OCI-LY1 (cell line): ENCODE measurements around the gene CLP1.
"Not testable (repeated sequence)": the region's sequence is repeated elsewhere in the genome, so short reads cannot be mapped to it uniquely, and the experiment has no call there.

Source experiments
- H2AFZ ChIP-seq: fragments of 200-600 bp; sonication (generic), shearing (Covaris generic); 2 replicates; pipeline ENCODE4 v1.6.0; 2014; ENCODE audit warnings: antibody characterized with exemption, mild to moderate bottlenecking, low read length
- H3F3A ChIP-seq: fragments of 200-600 bp; sonication (generic), shearing (Covaris generic); 2 replicates; pipeline ENCODE4 v1.6.0; 2014; ENCODE audit warnings: mild to moderate bottlenecking, antibody characterized with exemption, low read length, moderate library complexity; ENCODE audit not compliant: insufficient read depth
- H3K27ac ChIP-seq: fragments of 200-600 bp; sonication (generic); 2 replicates; pipeline ENCODE4 v1.5.1; 2014; ENCODE audit warnings: low read length, mixed run types, mild to moderate bottlenecking, low read depth; ENCODE audit not compliant: poor library complexity, severe bottlenecking
- H3K27me3 ChIP-seq: fragments of 200-600 bp; sonication (generic); 2 replicates; pipeline ENCODE4 v1.6.0; 2014; ENCODE audit warnings: antibody characterized with exemption, mild to moderate bottlenecking, low read length, moderate library complexity; ENCODE audit not compliant: insufficient read depth
- H3K36me3 ChIP-seq: fragments of 200-600 bp; sonication (generic); 2 replicates; pipeline ENCODE4 v1.6.1; 2014; ENCODE audit warnings: mild to moderate bottlenecking, antibody characterized with exemption, low read length, moderate library complexity, mixed read lengths; ENCODE audit not compliant: insufficient read depth
- H3K4me1 ChIP-seq: fragments of 200-600 bp; sonication (generic); 2 replicates; pipeline ENCODE4 v1.5.1; 2014; ENCODE audit warnings: mild to moderate bottlenecking, low read length, moderate library complexity; ENCODE audit not compliant: insufficient read depth, severe bottlenecking
- H3K4me2 ChIP-seq: fragments of 200-600 bp; sonication (generic), shearing (Covaris generic); 2 replicates; pipeline ENCODE4 v1.6.1; 2014; ENCODE audit warnings: low read length
- H3K4me3 ChIP-seq: fragments of 200-600 bp; sonication (generic); 2 replicates; pipeline ENCODE4 v1.5.1; 2014; ENCODE audit warnings: low read length, low read depth, mild to moderate bottlenecking, mixed read lengths; ENCODE audit not compliant: poor library complexity, severe bottlenecking
- H3K79me2 ChIP-seq: fragments of 200-600 bp; shearing (Covaris generic); 2 replicates; pipeline ENCODE4 v1.6.1; 2016; ENCODE audit warnings: mixed run types, low read length, mixed read lengths; ENCODE audit not compliant: insufficient read depth
- H3K9ac ChIP-seq: fragments of 200-600 bp; sonication (generic), shearing (Covaris generic); 2 replicates; pipeline ENCODE4 v1.6.1; 2014; ENCODE audit warnings: mild to moderate bottlenecking, low read length, mixed read lengths
- H3K9me2 ChIP-seq: fragments of 200-600 bp; sonication (generic), shearing (Covaris generic); 2 replicates; pipeline ENCODE4 v1.6.1; 2014; ENCODE audit warnings: low read depth, mild to moderate bottlenecking, low read length, mixed read lengths
- H3K9me3 ChIP-seq: fragments of 200-600 bp; shearing (Covaris generic); 2 replicates; pipeline ENCODE4 v1.6.1; 2014; ENCODE audit warnings: low read length, mixed read lengths
- H4K20me1 ChIP-seq: fragments of 200-600 bp; sonication (generic), shearing (Covaris generic); 2 replicates; pipeline ENCODE4 v1.6.0; 2016; ENCODE audit warnings: mild to moderate bottlenecking, low read length; ENCODE audit not compliant: insufficient read depth
- EZH2 ChIP-seq: fragments of 200-600 bp; sonication (generic), shearing (Covaris generic); IDR thresholded peaks from 2 replicates; pipeline ENCODE4 v1.8.0; 2017; ENCODE audit warnings: borderline replicate concordance, mixed run types, mild to moderate bottlenecking, antibody characterized with exemption, low read length, moderate library complexity, mixed read lengths
- TF ChIP-seq, protein P1 (sequence below): fragments of 200-600 bp; sonication (generic), shearing (Covaris generic); IDR thresholded peaks from 2 replicates; pipeline ENCODE4 v1.5.1; 2017; ENCODE audit warnings: mild to moderate bottlenecking, antibody characterized with exemption, low read length, moderate library complexity, mixed read lengths

Gene CLP1

DNA sequence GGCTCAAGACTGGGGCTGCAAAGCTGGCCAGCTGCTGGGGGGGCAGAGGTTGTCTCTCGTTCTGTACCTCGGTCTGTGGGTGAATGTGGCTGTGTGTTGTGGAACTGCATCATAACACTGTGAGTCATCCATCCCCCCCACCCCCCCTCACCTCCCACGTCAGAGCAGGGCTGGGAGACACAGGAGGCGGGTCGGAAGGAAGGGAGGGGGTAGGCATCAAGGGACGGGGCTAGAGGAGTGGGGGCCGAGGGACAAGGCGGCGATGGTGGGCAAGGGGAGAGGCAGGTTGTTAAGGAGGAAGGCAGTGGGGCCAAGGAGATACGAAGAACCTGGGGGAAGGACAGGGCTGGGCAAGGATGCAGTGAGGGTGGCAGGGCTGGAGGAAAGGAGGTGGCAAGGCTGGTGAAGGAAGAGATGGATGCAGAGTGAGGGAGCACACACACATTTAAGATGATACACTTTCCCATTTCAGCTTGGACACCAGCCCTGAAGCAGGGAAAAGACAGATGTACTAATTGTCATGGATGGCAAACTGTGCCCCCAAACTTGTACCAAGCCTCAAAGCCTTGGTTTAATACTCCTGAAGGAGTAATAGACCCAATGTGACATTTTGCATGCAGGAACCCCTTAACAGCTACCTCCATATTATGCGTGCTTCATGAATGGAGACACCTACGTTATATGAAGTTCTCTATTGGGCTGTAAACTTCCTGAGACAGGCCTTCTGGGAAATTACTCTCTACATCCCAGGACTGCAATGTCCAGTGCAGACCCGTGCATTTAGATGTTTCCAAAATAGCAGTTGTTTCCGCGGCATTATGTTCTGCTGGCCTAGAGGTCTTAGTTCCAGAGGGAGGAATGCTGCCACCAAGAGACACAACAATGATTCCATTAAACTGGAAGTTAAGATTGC is 7.5 kb upstream of the CLP1 start, which contains the start of gene YPEL4:
TSS of gene YPEL4 (minus strand) at position 87 of the 913 bp plus-strand sequence. CDS start 2,805 bp downstream, outside the sequence.
- no peaks in the 10 kb centered on the region for H3F3A ChIP-seq
- H3K9ac ChIP-seq, result no peak within 1 kb of the TSS
- no peak within 1 kb of the TSS for H2AFZ ChIP-seq
- TF ChIP-seq, protein P1, sequence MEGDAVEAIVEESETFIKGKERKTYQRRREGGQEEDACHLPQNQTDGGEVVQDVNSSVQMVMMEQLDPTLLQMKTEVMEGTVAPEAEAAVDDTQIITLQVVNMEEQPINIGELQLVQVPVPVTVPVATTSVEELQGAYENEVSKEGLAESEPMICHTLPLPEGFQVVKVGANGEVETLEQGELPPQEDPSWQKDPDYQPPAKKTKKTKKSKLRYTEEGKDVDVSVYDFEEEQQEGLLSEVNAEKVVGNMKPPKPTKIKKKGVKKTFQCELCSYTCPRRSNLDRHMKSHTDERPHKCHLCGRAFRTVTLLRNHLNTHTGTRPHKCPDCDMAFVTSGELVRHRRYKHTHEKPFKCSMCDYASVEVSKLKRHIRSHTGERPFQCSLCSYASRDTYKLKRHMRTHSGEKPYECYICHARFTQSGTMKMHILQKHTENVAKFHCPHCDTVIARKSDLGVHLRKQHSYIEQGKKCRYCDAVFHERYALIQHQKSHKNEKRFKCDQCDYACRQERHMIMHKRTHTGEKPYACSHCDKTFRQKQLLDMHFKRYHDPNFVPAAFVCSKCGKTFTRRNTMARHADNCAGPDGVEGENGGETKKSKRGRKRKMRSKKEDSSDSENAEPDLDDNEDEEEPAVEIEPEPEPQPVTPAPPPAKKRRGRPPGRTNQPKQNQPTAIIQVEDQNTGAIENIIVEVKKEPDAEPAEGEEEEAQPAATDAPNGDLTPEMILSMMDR, result no peak
- TF ChIP-seq EZH2, result no peak
- no peak within 1 kb of the TSS for H3K4me3 ChIP-seq
- no peak within 1 kb of the TSS for H3K4me2 ChIP-seq
- 0 out of 2 replicates have a peak, but pooled peaks cover 4% of the 10 kb centered on the region for H3K27me3 ChIP-seq
- no peaks in the 10 kb centered on the region for H4K20me1 ChIP-seq
- peaks cover 5% of the 10 kb centered on the region for H3K4me1 ChIP-seq
- no peak within 1 kb of the TSS for H3K27ac ChIP-seq
- no peaks in the 10 kb centered on the region for H3K9me2 ChIP-seq
- H3K36me3 ChIP-seq, result no peaks in the 10 kb centered on the region
- H3K79me2 ChIP-seq, result no peaks in the 10 kb centered on the region
- no peaks in the 10 kb centered on the region for H3K9me3 ChIP-seq

DNA sequence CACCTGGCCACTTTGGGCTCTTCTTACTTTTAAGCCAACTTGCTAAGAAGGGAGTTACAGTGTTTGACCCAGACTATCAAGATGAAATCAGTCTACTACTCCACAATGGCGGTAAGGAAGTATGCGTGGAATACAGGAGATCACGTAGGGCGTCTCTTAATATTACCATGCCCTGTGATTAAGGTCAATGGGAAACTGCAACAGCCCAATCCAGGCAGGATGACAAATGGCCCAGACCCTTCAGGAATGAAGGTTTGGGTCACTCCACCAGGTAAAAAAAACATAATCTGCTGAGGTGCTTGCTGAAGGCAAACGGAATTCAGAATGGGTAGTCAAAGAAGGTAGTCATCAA is 6.8 kb upstream of the CLP1 start:
- no peak overlapping the region for H3K9ac ChIP-seq
- no peak overlapping the region for H3K4me2 ChIP-seq
- H3K27ac ChIP-seq, result no peak overlapping the region
- no peaks in the 10 kb centered on the region for H3K9me2 ChIP-seq
- no peaks in the 10 kb centered on the region for H3K36me3 ChIP-seq
- no peaks in the 10 kb centered on the region for H3K9me3 ChIP-seq
- H3K4me1 ChIP-seq, result peaks cover 5% of the 10 kb centered on the region
- H3K4me3 ChIP-seq, result no peak overlapping the region
- no peak overlapping the region for H2AFZ ChIP-seq
- H4K20me1 ChIP-seq, result no peaks in the 10 kb centered on the region
- TF ChIP-seq EZH2, result no peak
- TF ChIP-seq, protein P1, result no peak
- H3F3A ChIP-seq, result no peaks in the 10 kb centered on the region
- H3K79me2 ChIP-seq, result no peaks in the 10 kb centered on the region
- H3K27me3 ChIP-seq, result 0 out of 2 replicates have a peak, but pooled peaks cover 4% of the 10 kb centered on the region

DNA sequence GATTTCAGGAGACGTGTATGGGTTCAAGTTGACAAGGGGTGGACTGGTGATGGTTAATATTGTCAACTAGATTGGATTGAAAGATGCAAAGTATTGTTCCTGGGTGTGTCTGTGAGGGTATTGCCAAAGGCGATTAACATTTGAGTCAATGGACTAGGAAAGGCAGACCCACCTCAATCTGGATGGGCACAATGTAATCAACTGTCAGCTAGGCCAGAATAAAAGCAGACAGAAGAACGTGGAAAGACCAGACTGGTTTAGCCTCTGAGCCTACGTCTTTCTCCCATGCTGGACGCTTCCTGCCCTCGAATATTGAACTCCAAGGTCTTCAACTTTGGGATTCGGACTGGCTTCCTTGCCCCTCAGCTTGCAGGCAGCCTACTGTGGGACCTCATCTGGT is 6.2 kb upstream of the CLP1 start:
- no peak overlapping the region for H3K27ac ChIP-seq
- no peaks in the 10 kb centered on the region for H3K9me3 ChIP-seq

DNA sequence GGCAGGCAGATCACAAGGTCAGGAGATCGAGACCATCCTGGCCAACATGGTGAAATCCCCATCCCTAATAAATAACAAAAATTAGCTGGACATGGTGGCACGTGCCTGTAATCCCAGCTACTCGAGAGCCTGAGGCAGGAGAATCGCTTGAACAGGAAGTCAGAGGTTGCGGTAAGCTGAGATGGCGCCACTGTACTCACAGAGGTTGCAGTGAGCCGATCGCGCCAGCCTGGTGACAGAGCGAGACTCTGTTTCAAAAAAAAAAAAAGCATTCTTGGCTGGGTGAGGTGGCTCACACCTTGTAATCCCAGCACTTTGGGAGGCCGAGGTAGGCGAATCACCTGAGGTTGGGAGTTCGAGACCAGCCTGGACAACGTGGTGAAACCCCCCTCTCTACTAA is 5.3 kb upstream of the CLP1 start:
- not testable (repeated sequence) for H3K27ac ChIP-seq, H3K4me3 ChIP-seq, H3K36me3 ChIP-seq, H3K9me2 ChIP-seq, H3K9me3 ChIP-seq, H3K9ac ChIP-seq, H3F3A ChIP-seq, H2AFZ ChIP-seq, H3K27me3 ChIP-seq, H3K4me2 ChIP-seq, H4K20me1 ChIP-seq, H3K79me2 ChIP-seq
- H3K4me1 ChIP-seq, result peaks cover 12% of the 10 kb centered on the region

More for the DNA sequence above, 6.2 kb upstream of the CLP1 start:
- 0 out of 2 replicates have a peak, but pooled peaks cover 4% of the 10 kb centered on the region for H3K27me3 ChIP-seq
- no peak overlapping the region for H3K9ac ChIP-seq
- no peaks in the 10 kb centered on the region for H3K36me3 ChIP-seq
- H4K20me1 ChIP-seq, result no peaks in the 10 kb centered on the region
- no peak overlapping the region for H2AFZ ChIP-seq
- H3K4me3 ChIP-seq, result no peak overlapping the region
- no peaks in the 10 kb centered on the region for H3F3A ChIP-seq
- no peaks in the 10 kb centered on the region for H3K79me2 ChIP-seq
- peaks cover 5% of the 10 kb centered on the region for H3K4me1 ChIP-seq
- no peak for TF ChIP-seq EZH2
- TF ChIP-seq, protein P1, result no peak
- no peak overlapping the region for H3K4me2 ChIP-seq
- H3K9me2 ChIP-seq, result no peaks in the 10 kb centered on the region
